Medulla oblongata (tissue), 1 donor: ENCODE data around the gene SLC2A3.
"Not testable (repeated sequence)": the region's sequence is repeated elsewhere in the genome, so short reads cannot be mapped to it uniquely, and the experiment has no call there.

Source experiments
- DNase-seq: peaks from one replicate; pipeline ENCODE4 v3.0.0-alpha.2; 2015; ENCODE audit errors: extremely low spot score

Gene SLC2A3

DNA sequence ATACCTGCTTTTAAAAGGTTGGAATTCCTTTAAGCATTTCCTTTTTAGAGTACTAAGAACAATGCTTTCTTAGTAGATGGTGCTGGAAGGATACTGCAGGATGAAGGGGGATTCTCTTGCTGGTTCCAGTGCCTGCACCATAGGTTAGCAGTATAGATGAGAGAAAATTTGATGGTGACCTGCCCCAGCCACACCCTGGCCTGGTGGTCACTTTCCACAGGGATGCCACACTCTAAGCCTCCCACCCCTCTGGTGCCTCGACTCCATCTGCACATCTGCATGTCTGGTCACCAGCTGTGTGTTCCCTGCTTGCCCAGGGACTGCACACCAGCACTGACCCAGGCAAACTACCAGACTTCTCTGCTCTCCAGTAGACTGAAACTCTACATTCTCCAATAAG, 19.1 kb downstream of the SLC2A3 start:
- no peak for DNase-seq

DNA sequence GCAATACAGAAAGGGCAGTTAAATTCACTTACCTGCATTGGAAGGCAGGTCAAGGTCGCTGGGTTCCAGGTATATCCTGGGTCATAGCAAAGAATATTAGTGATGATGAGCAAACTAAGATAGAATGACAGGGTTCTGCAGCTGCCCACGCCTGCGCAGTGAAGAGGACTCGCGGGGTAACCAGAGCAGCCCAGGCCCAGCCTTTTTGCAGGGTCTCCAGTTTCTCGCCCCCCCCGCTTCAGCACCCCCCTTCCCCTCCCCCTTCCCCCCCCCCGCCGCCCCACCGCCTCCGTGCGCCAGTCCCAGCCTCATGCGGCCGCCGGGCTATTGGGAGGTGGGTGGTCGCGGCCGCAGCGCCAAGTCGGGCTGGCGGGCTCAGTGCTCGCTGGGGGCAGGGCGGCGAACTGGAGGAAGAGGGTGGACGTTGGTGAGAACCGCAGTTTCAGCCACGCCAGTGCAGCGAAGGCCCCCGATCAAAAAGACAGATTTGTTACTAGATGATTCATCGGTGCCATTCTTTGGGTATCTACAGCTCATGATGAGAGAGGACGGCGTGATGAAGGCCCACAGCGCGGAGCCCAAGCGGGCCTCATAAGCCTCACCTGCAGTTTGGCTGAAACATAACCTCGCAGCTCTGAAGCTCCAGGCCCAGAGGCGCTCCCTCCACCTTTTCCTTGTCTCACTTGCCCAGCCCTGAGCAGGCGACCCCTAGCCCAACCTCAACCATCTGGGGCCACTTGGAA, 20.2 kb downstream of the SLC2A3 start:
- no peak for DNase-seq

- not testable (repeated sequence) for DNase-seq
These were observed 25.9 kb downstream of the SLC2A3 start for GRCh38 chr12:7910106-7910505.

- no peak for DNase-seq
These were observed 29.0 kb downstream of the SLC2A3 start for GRCh38 chr12:7907009-7907408.

DNA sequence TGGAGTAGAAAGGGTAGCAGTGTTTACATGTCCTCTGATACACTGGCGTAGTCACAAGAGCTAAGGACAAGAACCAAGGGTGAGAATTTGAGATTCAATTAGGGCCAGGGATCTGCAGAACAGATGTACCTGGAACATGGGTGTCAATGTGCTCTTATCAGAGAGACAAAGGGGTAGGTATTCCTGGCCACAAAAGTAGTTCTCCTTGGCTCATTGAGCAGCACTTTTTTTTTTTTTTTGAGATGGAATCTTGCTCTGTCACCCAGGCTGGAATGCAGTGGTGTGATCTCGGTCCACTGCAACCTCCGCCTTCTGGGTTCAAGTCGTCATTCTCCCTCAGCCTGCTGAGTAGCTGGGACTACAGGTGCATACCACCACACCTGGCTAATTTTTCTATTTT, 29.7 kb downstream of the SLC2A3 start:
- DNase-seq, result not testable (repeated sequence)

DNA sequence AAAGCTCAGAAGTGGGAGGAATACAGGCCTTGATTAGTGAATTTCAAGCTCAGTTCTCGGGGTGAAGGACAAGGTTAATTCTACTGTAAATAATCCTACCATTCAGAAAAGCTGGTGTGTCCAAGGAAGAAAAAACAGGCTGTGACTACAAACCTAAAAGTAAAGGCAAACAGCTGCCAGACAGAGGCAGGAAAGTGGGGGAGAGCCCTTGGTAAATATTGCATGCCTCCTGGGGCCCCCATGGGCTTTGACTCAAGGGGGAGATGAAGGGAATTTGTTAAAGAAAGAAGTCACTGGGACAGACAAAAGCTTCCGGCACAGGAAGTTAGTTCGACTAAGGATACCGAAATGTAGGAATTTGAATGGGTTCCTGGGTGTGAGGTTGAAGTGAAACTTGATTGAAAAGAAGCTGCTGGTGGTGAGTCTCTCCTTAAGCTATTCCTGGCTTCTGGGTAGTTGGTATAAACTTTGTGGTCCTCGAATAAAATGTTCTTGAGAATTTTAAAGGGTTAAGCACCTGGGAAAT, 30.3 kb downstream of the SLC2A3 start:
- not testable (repeated sequence) for DNase-seq

GRCh38 chr12:7905071-7905470, 30.9 kb downstream of the SLC2A3 start:
- DNase-seq, result no peak

- not testable (repeated sequence) for DNase-seq
These were observed 33.6 kb downstream of the SLC2A3 start for GRCh38 chr12:7902416-7902815.

DNA sequence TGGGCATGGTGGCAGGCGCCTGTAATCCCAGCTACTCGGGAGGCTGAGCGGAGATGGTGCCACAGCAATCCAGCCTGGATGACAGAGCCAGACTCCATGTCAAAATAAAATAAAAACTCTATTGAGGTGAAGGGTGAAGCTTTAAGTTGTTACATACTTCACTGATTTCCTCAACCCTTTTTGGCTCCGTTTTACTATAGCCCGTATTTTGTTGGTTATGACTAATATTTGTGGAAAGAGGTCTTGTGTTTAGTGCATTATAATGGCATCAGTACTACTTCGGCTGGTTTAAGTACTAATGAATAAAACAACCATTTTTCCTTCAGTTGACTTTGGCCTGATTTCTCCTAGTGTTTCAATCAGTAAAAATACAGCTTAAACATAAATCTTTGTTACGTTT, 36.2 kb downstream of the SLC2A3 start:
- DNase-seq, result no peak

DNA sequence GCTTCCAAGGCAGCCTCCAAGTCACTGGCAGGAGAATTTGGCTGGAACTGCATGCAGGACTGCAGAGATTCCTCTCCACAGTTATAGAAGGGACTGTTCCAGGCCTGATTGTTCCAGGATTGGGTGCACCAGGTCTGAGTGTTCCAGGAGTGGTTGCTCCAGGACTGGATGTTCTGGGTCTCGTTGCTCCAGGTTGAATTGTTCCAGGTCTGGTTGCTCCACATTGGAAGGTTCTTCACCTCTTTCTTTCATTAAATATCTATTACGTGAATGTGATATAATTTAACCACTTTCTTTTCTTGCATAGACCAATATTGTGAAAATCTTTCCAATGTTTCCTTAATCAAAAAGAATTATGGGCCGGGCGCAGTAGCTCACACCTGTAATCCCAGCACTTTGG, 39.3 kb downstream of the SLC2A3 start:
- DNase-seq, result not testable (repeated sequence)

DNA sequence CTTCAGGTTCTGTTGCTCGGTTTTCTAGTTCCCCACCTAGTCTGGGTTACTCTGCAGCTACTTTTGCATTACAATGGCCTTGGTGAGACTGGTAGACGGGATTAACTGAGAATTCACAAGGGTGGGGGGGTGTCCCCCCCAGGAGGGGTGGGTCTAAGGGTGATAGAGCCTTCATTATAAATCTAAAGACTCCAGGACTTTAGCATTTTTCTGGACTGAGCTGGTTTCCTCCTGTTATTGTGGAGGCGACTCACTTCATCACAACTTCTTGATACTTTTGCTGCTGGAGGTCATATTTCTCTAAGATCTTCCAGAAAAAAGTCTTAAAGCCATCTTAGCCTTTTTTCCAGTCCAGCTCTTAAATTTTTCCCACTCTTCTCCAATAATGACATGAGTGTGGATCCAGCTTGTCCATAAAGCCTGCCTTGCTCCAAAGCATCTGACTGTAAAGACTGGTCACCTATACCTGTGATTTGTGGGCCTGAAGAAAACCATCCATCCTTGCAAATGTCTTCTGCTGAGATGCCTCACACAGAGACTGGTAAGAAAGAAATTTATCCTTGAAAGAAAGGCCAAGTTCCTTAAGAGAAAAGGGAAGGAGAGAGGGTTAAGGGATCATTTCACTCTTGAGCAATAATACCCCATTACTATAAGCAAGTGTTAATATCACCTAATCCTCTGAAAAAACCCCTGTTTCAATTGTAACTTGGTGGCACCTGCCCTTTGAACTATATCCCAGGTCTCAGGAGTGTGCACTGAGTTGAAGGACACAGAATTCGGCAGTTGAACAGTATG, 43.6 kb downstream of the SLC2A3 start:
- no peak for DNase-seq

GRCh38 chr12:7884689-7885088, 51.3 kb downstream of the SLC2A3 start:
- DNase-seq, result no peak

GRCh38 chr12:7881736-7882120, 54.3 kb downstream of the SLC2A3 start:
- DNase-seq, result not testable (repeated sequence)

- not testable (repeated sequence) for DNase-seq
These were observed 54.8 kb downstream of the SLC2A3 start for GRCh38 chr12:7880952-7881735.

DNA sequence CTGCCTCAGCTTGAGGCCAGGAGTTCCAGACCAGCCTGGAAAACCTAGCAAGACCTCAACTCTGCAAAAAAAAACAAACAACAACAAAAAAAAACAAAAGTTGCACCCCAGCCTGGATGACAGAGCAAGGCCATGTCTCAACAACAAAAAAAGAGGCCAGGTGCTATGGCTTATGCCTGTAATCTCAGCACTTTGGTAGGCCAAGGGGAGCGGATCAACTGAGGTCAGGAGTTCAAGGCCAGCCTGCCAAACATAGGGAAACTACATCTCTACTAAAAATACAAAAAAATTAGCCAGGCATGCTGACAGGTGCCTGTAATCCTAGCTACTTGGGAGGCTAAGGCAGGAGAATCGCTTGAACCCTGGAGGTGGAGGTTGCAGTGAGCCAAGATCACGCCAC, 56.7 kb downstream of the SLC2A3 start:
- no peak for DNase-seq

GRCh38 chr12:7877420-7877819, 58.6 kb downstream of the SLC2A3 start:
- DNase-seq, result no peak

DNA sequence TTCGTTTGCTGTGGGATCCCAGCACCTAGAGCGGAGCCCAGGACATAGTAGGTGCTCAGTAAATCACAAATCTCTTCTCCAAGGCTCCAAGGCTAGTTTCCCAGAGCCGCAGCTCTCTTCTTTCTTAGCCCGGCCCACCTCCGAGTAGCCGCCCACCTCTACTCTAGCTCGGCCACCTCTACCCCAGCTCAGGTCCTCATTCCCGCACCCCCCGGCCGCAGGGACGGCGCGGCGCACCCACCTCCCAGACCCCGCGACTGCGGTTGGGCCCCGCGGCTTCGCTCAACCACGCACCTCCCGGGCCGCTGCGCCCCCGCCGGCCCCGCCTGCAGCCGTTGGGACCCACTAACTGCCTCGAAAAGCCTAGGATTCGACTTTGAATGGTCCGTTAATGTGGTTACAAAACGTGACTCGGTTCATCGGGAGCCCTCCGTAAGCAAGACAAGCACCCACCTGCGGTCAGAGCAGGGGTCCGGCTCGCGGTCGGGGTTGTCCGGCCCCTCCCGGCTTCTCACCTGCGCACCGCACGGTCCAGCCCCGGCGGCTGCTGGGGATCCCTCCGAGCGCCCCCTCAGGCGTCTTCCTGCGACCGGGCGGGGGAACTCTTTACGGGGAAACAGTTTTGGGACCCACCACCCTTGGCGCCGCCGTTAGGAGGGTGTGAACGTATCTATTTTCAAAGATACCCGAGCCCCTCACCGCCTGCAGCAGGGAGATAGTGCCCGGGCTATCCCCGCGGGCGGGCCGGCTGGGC, 63.2 kb downstream of the SLC2A3 start, which contains the start of gene SLC2A14:
TSS of gene SLC2A14 (minus strand) at position 350 of the 754 bp plus-strand sequence. CDS start 3,035 bp downstream, outside the sequence.
- DNase-seq, result no peak

GRCh38 chr12:7870335-7870734, 65.7 kb downstream of the SLC2A3 start:
- DNase-seq, result no peak
